NCI-H146 treated with DMSO at 0.1 percent for 48 hours (cell line): ENCODE measurements around the gene MEIKIN.

Experiments used
- DNase-seq: peaks from one replicate; lab custom pipeline; 2025; ENCODE audit not compliant: unreplicated experiment; lab: John Stamatoyannopoulos, UW

Gene MEIKIN

DNA sequence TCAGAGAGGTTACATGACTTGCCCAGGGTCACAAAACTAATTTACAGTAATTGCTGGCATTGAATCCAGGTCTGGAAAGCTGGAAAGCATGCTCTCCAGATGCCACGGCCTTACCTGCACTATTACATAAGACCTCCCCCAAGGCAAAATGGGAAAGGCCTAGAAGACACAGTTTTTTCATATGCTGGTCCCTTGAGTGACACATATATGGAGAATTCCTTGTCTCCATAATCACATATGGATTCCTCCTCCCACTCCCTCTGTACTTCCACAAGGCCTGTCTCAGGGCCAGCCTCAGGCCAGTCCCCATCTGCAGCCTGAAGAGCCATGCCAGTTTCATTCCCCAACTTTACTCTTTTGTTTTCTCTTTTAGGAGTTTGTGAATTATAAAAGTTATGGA lies 28.6 kb upstream of the MEIKIN start:
- no peak for DNase-seq

DNA sequence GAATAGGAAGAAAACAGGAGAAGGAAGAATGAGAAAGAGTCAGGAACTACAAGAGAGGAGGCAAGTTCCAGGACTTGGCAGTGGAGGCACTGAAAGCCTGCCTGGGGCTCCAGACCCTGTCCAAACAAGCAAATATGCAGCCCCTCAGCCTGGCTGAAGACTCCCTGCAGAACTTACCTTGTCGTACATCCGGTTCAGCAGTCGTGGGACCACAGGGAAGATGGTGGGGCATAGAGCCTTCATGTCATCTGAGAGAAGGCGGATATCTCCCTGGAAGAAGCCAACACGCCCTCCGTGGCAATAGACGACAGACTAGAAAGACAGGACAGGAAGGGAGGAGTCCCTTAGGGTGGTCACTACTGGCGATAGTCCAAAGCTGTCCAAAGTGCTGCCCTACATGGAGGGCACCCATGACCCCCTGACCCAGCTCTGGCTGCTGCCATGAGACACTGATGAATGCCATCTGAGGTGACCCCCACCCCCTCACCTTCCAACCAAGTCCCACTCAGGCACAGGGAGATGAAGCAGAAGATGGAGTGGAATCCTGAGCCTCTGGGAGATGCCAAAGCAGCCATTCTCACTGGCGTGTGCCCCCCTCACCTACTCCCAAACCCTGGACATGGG lies 27.7 kb upstream of the MEIKIN start:
- no peak for DNase-seq

DNA sequence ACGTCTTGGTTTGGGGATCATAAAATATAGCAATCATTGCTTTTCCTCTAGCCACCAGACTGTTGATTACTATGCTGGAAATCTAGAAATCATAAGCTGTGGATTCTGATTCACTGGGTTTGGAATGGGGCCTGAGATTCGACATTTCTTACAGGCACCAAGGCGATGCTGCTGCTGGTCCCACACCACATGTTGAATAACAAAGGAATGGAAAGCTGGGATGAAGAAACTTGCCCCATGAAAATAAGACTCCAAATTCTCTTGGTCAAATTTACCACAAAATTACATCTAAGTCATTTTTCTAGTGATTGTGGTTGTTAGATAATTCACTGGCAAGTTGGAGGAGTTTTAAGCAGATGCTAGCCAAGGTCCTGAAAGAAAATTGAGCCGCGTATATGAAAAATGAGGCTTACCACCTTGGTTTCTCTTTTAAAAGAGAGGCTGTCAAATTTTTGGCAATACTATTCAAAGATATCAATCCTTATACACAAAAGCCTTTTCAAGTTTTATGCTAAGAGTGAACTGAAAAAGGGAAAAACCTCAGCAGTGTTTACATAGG lies 23.0 kb upstream of the MEIKIN start:
- DNase-seq: no peak

DNA sequence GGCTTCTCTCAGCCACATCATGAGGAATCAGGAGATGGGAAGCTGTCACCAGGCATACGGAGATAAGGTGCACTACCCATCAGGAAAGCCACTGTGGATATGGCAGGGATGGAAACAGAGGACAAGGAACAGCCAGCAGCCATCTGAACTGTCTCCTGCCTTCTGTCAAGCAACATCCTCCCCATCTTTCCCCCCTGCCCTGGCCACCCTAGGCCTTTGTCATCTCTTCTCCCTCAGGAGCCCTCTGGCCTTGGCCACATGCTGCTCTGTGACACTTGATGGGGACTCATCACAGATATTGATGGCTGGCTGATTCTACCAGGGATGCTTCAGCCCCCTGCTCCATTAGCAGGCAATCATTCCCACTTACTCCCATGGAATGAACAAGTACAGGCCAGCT lies 21.1 kb upstream of the MEIKIN start:
- no peak for DNase-seq

DNA sequence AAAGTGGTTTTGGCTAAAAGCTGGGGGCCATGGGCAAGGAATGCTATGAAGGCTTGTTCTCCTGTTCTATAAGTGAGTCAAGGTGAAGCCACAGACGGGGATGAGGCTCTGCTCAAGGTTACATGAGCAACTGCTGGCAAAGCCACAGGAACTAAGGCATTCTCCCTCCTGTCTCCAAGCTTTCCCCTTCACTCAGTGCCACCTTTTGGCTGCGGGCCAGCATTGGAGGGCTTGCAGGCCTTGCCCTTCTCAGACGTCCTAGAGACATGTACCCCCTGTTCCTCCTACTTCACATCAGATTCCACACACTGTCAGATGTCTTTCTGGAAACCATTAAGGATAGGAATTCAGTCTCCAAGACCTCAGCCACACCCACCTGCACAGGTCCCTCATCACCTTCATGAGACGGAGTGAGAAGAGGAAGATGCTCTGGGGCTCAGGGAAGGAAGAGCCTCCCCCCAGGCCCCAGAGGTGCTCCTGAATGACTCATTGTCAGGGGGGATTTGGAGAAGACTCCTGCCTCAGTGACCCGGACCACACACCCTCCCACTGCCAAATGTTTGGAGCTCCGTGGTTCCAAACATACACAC lies 20.5 kb upstream of the MEIKIN start:
- no peak for DNase-seq

DNA sequence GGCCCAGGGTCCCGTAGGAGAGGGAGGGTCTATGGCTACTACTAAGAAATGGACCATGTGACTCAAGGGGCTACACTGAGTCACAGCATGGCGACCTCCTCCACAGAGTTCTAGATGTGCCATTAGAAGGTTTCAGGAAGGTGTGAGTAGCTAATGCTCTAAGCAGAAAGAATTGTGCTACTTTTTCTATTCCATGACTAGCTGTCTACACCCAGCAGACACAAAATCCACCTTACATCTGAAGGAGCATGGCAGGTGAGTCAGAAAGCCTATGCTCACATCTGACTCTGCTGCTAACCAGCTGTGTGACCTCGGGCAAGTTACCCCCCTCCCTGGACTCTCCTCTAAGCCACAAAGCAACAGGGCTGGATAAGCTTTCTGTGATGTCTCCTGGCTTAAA lies 14.4 kb upstream of the MEIKIN start:
- no peak for DNase-seq

DNA sequence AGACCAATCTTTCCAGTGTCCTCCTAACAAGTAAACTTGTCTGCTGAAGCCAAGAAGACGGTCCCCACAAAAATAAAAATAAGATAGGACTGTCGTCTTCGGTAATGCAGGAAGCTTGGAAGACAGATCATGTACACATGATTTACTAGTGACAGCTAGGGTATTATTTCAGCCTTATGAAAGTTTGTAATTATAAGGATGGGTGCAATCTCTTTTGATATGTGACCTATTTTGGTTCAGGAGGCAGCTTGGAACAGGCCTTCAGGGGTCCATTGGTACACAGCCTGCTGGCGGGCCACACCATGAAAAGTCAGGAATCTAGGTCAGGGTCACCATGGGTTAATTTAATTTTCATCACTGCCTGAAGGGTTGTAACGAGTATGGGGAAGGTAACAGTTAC lies 13.7 kb upstream of the MEIKIN start:
- no peak for DNase-seq

DNA sequence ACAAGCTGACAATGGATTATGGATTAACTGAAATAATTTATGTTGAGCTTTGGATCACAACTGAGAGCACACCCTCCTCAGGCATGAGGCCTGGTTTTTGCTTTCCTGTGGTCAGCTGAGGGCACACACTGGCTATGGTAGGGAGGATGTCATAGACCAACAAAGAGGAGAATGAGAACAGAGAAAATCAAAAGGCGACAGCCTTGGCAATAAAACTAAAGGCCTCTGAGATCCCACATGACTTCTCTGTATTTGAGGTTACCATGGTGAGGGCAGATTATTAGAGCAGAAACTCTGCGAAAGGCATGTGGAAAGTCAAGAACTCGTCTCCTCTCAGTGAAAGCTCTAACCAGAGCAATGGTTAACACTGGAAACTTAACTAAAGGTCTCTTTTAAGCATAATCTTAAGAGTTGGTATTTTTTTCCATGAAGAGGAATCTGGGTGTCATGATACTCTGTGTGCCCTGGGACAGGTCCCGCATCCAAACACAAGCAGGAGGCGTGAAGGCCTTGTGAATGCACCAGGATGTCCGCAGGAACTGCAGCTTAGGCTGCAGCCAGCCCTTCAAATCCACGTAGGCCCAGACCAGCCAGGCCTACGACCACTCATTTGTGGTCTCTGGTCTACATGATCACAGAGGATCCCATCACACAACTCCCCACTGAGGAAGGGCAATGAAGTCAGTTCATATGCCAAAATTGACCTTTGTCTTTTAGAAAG lies 12.4 kb upstream of the MEIKIN start:
- no peak for DNase-seq

DNA sequence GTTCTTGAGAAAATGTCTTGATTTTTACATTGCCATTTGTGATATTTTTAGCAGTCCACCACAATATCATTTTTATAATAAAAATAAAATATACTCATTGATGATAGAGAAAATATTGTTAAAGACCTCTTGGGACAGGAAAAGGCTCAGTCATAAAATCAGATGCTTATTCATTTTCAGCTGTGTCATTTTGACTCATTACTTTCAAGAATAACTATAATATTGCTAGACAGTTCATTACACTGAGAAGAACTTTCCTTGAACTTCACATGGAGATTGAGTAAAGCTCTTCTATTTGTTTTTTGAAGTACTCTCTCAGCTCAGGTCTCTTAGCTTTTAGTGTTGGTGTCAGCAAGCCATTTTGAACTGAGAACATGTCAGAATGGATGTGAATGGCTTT lies 8.5 kb upstream of the MEIKIN start:
- no peak for DNase-seq

DNA sequence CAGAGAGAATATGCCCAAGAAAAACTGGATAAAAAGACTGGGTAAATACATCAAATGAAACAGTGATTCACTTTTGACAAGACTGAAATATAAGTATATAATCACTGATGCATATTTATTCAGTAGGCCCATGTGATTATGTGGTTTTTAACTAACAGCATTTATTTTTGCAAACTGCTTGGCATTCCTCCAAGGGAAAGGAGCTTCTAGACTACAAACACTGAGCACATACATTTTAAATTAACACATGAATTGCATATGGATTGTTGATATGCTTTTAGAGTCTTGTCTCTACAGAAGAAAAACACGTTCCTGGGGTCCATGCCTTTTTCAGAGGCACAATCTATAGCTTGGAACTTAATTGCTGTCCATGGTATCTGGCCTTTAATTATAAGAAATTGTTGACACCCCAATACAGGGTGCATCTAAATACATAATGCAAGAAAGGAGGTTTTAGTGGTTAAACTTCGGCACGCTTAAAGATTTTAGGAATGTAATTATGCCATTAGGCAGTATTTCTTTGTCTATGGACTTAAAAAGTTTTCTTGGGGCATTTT lies 6.9 kb upstream of the MEIKIN start:
- no peak for DNase-seq

DNA sequence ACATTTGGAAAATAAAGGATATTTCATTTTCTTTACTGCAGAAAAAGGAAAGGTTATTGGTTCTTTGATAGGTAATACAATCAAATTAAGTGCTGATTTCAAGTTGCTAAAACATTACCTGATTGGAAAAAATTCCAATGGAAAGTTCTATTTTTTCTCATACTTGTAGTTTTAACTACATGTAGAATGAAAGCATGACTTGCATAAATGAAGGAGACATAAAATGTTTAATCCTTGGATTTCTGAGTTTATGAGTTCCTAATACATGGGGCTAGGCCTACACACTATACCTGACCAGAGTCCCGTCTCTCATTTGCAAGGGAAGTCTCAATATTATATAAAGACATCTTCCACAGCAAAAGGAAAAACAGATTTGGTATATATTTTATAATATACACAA lies 5.2 kb upstream of the MEIKIN start:
- no peak for DNase-seq

DNA sequence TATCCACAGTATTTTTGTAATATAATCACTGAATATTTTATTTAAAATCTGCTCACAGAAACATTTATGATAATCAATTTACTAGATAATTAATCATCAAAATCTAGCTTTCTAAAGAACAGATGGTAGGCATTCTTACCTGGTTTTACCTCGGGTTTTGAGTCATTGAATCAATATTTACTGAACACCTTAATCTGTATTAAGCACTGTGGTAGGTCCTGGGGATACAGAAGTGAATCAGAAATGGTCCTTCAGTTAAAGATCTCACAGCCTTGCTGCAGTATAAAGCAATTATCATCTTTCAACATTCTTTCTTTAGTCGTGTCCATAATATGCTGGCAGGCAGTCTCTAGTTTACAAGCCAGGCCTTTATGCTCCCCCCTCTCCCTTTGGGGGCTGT lies 2.0 kb upstream of the MEIKIN start:
- peak; percentile 68 for DNase-seq

DNA sequence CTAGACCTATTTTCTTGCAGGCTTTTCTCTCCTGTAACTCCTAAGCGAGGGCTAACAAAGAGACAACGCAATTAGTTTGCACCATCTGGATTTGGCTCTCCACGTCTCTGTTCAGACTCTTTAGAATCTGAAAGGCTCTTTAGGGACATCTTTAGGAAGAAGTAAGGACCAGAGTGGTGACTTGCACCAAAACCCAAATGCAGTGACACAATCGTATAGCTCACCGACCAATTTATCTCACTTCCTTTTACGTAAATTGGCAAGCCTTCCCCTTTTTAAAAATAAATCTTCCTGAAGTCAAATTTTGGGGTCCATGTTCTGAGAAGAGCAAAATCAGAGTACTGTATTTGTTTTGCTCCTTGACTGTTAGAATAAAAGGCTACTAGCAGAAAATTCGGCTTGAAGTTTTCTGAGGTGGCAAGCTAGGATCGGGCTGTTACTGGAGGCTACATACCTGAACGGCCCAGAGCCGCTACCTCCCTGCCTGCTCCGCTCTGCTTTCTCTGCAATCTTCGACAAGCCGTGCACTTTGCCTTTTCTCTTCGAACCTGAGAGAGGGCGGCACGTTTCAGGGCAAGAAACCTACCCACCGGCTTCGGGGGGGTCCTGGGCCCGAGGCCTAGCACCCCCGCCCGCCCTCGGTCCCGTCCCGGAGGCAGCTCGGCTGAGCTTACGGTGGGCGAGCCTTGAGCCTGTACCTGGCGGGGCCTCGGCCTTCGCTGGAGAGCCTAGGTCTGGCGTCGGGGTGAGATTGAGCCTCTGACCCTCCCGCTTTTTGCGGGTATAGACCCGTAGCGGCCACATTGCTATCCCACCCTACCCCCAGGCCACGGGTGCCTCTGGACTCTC lies 537 bp downstream of the MEIKIN start:
- DNase-seq: no peak

DNA sequence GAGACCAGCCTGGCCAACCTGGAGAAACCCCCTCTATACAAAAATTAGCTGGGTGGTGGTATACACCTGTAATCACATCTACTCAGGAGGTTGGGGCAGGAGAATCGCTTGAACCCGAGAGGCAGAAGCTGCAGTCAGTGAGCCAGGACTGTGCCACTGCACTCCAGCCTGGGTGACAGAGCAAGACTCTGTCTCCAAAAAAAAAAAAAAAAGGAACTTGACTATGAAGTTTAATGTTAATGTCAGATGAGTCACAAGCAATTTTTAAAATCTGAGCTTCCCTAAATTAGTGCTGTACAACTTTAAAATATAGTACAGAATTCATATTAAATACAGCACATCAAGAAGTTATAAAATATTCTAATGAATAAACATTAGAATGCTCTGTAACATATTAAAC lies 1.5 kb downstream of the MEIKIN start:
- no peak for DNase-seq

DNA sequence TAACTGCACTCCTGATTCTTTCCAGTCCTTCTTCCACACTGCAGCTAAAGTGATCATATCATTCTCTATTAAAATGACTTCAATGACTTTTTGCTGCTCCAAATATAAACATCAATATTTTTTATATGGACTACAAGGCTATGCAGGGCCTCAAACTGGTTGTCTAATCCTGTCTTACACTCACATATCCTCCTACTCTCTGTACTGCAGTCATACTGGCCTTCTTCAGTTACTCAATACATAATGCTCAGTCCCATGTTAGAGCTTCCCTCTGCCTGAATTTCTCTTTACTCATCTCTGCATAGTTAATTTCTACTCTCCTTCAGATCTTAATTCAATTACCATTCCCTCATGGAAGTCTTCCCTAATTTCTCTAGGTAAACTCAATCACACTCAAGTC lies 3.4 kb downstream of the MEIKIN start:
- DNase-seq: no peak

DNA sequence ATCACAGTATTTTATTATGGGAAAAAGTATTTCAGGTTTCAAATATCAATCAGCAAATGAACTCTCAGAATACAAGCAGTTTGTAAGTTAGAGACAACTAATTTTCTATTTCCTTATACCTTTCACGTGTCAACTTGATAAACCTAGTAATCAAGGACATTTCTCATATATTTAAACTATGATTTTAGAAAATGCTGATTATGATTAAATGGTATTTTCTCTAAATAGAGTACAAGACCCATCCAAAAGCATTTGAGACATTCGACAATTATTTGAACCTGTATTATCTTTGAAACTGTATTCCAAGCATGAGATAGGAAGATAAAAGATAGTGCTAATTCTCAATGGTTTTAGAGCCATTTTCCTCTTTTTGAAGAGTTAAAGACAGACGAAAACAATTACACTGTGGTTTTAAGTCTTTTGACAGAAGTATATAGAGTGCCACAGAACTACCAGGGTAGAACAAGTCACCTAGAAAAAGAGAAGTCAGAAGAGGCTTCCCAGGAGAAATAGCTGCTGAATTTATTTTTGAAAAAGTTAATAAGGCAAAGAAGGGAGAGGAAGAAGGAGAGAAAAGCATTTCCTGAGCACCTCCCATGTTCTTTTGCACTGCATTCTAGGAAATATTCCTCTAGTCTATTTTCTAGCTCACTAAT lies 5.6 kb downstream of the MEIKIN start:
- DNase-seq: no peak

DNA sequence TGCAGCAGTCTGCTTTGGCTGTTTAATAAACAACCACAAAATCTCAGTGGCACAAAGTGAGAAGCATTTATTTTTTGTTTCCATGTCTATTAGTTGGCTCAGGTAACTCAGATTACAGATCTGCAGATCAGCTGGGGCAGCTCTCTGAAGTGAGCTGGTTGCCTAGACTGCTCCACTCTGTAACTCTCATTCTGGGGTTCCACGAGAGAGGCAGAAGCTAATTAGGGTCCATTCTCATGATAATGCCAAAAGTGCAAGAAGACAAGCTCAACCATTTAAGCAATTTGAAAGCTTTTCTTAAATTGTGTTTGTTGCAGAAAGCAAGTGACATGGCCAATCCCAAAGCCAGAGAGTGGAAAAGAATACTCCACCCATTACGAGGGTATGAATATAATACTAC lies 13.2 kb downstream of the MEIKIN start:
- no peak for DNase-seq

DNA sequence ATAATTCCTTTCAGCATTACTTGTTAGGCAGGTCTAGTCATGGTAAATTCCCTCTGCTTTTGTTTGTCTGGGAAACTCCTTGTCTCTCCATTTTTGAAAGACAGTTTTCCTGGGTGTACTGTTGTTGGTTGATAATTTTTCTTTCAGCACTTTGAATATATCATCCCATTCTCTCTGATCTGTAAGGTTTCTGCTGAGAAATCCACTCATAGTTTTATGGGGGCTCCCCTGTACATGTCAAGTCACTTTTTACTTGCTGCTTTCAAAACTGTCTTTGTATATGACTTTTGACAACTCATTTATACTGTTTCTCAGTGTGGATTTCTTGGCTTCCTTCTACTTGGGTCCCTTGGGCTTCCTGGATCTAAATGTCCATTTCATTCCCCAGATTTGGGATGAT lies 16.5 kb downstream of the MEIKIN start:
- DNase-seq: no peak

DNA sequence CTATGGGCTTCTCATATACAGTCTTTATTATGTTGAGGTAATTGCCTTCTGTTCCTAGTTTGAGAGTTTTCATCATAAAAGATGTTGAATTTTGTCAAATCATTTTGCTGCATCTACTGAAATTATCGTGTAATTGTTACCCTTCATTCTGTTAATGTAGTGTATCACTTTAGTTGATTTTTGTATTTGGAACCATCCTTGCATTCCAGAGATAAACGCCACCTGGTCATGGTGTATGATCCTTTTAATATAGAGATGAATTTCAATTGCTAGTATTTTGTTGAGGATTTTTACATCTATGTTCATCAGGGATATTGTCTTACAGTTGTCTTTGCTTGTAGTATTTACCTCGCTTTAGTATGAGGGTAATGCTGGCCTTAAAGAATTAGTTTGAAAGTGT lies 19.3 kb downstream of the MEIKIN start:
- no peak for DNase-seq

DNA sequence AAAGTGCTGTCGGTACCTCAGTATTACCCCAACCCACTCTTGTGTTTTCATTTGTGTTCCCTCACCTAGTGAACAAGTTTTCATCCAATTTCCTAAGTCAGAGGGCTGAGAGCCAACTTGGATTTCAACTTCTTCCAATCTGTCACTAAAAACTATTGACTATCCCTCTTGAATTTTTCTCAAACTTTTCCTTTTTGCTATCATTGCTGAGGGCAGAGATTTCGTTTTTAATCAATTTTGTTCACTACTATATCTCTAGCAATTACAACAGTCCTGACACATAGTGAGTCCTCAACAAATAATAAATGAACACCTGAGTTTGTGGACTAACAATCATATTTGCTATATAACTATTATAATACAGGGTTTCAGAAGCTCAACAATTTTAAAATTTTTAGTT lies 29.0 kb downstream of the MEIKIN start:
- no peak for DNase-seq

DNA sequence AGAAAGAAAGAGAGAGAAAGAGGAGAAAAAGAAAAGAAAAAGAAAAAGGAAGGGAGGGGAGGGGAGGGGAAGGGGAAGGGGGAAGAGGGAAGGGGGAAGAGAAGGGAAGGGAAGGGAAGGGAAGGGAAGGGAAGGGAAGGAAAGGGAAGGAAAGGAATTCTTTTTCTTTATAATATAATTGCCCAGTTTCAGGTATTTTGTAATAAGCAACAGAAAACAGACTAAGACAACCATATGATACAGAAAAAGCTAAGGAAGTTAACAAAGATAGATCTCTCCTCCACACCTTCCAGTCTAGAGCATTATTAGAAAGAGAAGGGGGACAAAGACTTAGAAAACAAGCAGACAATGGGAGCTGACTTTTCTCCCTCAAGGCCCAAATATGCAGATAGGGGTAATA lies 31.0 kb downstream of the MEIKIN start:
- DNase-seq: no peak
